ENCODE results near the gene TECTB.

- TF ChIP-seq, protein P1, sequence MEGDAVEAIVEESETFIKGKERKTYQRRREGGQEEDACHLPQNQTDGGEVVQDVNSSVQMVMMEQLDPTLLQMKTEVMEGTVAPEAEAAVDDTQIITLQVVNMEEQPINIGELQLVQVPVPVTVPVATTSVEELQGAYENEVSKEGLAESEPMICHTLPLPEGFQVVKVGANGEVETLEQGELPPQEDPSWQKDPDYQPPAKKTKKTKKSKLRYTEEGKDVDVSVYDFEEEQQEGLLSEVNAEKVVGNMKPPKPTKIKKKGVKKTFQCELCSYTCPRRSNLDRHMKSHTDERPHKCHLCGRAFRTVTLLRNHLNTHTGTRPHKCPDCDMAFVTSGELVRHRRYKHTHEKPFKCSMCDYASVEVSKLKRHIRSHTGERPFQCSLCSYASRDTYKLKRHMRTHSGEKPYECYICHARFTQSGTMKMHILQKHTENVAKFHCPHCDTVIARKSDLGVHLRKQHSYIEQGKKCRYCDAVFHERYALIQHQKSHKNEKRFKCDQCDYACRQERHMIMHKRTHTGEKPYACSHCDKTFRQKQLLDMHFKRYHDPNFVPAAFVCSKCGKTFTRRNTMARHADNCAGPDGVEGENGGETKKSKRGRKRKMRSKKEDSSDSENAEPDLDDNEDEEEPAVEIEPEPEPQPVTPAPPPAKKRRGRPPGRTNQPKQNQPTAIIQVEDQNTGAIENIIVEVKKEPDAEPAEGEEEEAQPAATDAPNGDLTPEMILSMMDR (IDR thresholded peaks at IDR 0.05): no peak
- TF ChIP-seq POLR2AphosphoS5 (IDR thresholded peaks at IDR 0.05; ENCODE audit: low read depth, low read length): no peak
Observed at GRCh38 chr10:112349521-112350085, 66.4 kb downstream of the TECTB start.

Measured in Panc1 (cell line).